ENCODE measurements around the gene GREM1.

GREM1 gene

DNA sequence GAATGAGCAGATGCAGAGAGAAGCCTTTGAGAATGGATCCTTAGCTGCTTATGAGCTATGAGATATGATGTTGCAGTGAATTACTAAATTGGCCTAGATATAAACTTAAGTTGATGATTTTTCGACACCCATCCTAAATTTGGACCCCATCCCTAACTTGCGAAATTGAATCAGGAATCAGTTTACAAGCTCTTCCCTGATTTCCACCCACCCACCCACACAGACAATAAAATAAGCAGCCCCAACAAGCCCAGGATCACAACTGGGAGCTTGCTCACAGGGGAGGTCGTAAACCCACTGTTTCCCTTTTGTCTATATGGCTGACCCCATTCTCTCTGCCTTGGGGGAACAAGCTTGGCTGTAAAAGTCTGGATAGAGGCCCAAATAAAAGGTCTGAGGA, 57.3 kb downstream of the GREM1 start:
- H2AFZ ChIP-seq (ENCODE audit: low read length): no peak overlapping the region
- H3K4me2 ChIP-seq (ENCODE audit: low read length): no peak overlapping the region
- no peak for TF ChIP-seq EZH2 (IDR thresholded peaks at IDR 0.05; ENCODE audit: borderline replicate concordance, low read length)
- TF ChIP-seq, protein P1, sequence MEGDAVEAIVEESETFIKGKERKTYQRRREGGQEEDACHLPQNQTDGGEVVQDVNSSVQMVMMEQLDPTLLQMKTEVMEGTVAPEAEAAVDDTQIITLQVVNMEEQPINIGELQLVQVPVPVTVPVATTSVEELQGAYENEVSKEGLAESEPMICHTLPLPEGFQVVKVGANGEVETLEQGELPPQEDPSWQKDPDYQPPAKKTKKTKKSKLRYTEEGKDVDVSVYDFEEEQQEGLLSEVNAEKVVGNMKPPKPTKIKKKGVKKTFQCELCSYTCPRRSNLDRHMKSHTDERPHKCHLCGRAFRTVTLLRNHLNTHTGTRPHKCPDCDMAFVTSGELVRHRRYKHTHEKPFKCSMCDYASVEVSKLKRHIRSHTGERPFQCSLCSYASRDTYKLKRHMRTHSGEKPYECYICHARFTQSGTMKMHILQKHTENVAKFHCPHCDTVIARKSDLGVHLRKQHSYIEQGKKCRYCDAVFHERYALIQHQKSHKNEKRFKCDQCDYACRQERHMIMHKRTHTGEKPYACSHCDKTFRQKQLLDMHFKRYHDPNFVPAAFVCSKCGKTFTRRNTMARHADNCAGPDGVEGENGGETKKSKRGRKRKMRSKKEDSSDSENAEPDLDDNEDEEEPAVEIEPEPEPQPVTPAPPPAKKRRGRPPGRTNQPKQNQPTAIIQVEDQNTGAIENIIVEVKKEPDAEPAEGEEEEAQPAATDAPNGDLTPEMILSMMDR (IDR thresholded peaks at IDR 0.05; ENCODE audit: low read length): no peak
- H3K9me3 ChIP-seq (ENCODE audit: low read length): peaks cover 3% of the 10 kb centered on the region; the same call in 1 of the 2 replicates
- H3K27ac ChIP-seq (ENCODE audit: low read depth, low read length, poor library complexity, severe bottlenecking): no peak overlapping the region
- no peaks in the 10 kb centered on the region for H3K4me1 ChIP-seq (ENCODE audit: insufficient read depth, low read length, severe bottlenecking)
- no peaks in the 10 kb centered on the region for H3K79me2 ChIP-seq (ENCODE audit: insufficient read depth, low read length)
- no peak overlapping the region for H3K4me3 ChIP-seq (ENCODE audit: low read depth, low read length, poor library complexity, severe bottlenecking)
- H3K27me3 ChIP-seq (ENCODE audit: insufficient read depth, low read length): peaks cover 3% of the 10 kb centered on the region; the same call in 1 of the 2 replicates
- H4K20me1 ChIP-seq (ENCODE audit: insufficient read depth, low read length): no peaks in the 10 kb centered on the region
- no peak overlapping the region for H3K9ac ChIP-seq (ENCODE audit: low read length)
- H3K9me2 ChIP-seq (ENCODE audit: low read depth, low read length): no peaks in the 10 kb centered on the region
- no peaks in the 10 kb centered on the region for H3F3A ChIP-seq (ENCODE audit: insufficient read depth, low read length)
- no peaks in the 10 kb centered on the region for H3K36me3 ChIP-seq (ENCODE audit: insufficient read depth, low read length)

GRCh38 chr15:32778391-32779176, 60.8 kb downstream of the GREM1 start:
- no peak overlapping the region for H3K4me2 ChIP-seq (ENCODE audit: low read length)
- H4K20me1 ChIP-seq (ENCODE audit: insufficient read depth, low read length): no peaks in the 10 kb centered on the region
- TF ChIP-seq, protein P1 (IDR thresholded peaks at IDR 0.05; ENCODE audit: low read length): no peak
- TF ChIP-seq EZH2 (IDR thresholded peaks at IDR 0.05; ENCODE audit: borderline replicate concordance, low read length): no peak
- peaks cover 3% of the 10 kb centered on the region; the same call in 1 of the 2 replicates for H3K9me3 ChIP-seq (ENCODE audit: low read length)
- no peak overlapping the region for H3K9ac ChIP-seq (ENCODE audit: low read length)
- no peak overlapping the region for H3K4me3 ChIP-seq (ENCODE audit: low read depth, low read length, poor library complexity, severe bottlenecking)
- H3K36me3 ChIP-seq (ENCODE audit: insufficient read depth, low read length): no peaks in the 10 kb centered on the region
- no peaks in the 10 kb centered on the region for H3K9me2 ChIP-seq (ENCODE audit: low read depth, low read length)
- H3K27me3 ChIP-seq (ENCODE audit: insufficient read depth, low read length): no peaks in the 10 kb centered on the region
- no peak overlapping the region for H3K27ac ChIP-seq (ENCODE audit: low read depth, low read length, poor library complexity, severe bottlenecking)
- no peaks in the 10 kb centered on the region for H3K4me1 ChIP-seq (ENCODE audit: insufficient read depth, low read length, severe bottlenecking)
- no peaks in the 10 kb centered on the region for H3K79me2 ChIP-seq (ENCODE audit: insufficient read depth, low read length)
- no peaks in the 10 kb centered on the region for H3F3A ChIP-seq (ENCODE audit: insufficient read depth, low read length)
- no peak overlapping the region for H2AFZ ChIP-seq (ENCODE audit: low read length)

GRCh38 chr15:32781781-32782180, 64.0 kb downstream of the GREM1 start:
- no peak overlapping the region for H2AFZ ChIP-seq (ENCODE audit: low read length)
- no peaks in the 10 kb centered on the region for H3K4me1 ChIP-seq (ENCODE audit: insufficient read depth, low read length, severe bottlenecking)
- H3K27me3 ChIP-seq (ENCODE audit: insufficient read depth, low read length): 0 out of 2 replicates have a peak, but pooled peaks cover under 1% of the 10 kb centered on the region
- no peak overlapping the region for H3K27ac ChIP-seq (ENCODE audit: low read depth, low read length, poor library complexity, severe bottlenecking)
- H3K4me3 ChIP-seq (ENCODE audit: low read depth, low read length, poor library complexity, severe bottlenecking): no peak overlapping the region
- no peak overlapping the region for H3K9ac ChIP-seq (ENCODE audit: low read length)
- H3K79me2 ChIP-seq (ENCODE audit: insufficient read depth, low read length): no peaks in the 10 kb centered on the region
- H3F3A ChIP-seq (ENCODE audit: insufficient read depth, low read length): no peaks in the 10 kb centered on the region
- H3K9me2 ChIP-seq (ENCODE audit: low read depth, low read length): no peaks in the 10 kb centered on the region
- TF ChIP-seq, protein P1 (IDR thresholded peaks at IDR 0.05; ENCODE audit: low read length): no peak
- no peak for TF ChIP-seq EZH2 (IDR thresholded peaks at IDR 0.05; ENCODE audit: borderline replicate concordance, low read length)
- H3K9me3 ChIP-seq (ENCODE audit: low read length): peaks cover 3% of the 10 kb centered on the region; the same call in 1 of the 2 replicates
- no peaks in the 10 kb centered on the region for H3K36me3 ChIP-seq (ENCODE audit: insufficient read depth, low read length)
- H3K4me2 ChIP-seq (ENCODE audit: low read length): no peak overlapping the region
- H4K20me1 ChIP-seq (ENCODE audit: insufficient read depth, low read length): no peaks in the 10 kb centered on the region
